GM12875 (cell line): ENCODE data around the gene RNF7.

Experiments used
- H3K4me3 ChIP-seq: one replicate; pipeline ENCODE4 v1.5.1; 2011; ENCODE audit warnings: low read depth, low read length, control low read depth
- TF ChIP-seq, protein P1 (sequence below): IDR thresholded peaks from 2 replicates; pipeline ENCODE4 v1.5.1; 2011; ENCODE audit warnings: low read depth, mild to moderate bottlenecking, control low read depth, inconsistent platforms, low read length, moderate library complexity, borderline replicate concordance; ENCODE audit not compliant: insufficient read depth

Gene RNF7

DNA sequence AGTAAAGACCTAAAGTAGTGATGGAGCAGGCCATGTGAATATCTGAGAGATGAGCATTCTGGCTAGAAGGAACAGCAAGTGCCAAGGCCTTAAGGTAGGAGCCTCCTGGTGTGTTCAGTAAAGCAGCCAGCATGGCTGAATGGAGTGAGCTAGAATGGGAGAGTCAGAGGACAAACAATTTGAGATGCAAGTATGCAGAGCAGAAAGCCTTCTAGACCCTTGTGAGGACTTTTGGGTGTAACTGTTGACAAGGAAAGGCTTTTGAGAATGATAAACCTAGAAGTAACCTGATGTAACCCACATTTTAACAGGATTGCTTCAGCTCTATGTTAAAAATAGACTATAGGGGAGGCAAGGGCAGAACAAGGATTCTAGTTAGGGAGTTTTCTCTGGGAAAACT lies 14.8 kb upstream of the RNF7 start:
- no peak overlapping the region for H3K4me3 ChIP-seq
- TF ChIP-seq, protein P1, sequence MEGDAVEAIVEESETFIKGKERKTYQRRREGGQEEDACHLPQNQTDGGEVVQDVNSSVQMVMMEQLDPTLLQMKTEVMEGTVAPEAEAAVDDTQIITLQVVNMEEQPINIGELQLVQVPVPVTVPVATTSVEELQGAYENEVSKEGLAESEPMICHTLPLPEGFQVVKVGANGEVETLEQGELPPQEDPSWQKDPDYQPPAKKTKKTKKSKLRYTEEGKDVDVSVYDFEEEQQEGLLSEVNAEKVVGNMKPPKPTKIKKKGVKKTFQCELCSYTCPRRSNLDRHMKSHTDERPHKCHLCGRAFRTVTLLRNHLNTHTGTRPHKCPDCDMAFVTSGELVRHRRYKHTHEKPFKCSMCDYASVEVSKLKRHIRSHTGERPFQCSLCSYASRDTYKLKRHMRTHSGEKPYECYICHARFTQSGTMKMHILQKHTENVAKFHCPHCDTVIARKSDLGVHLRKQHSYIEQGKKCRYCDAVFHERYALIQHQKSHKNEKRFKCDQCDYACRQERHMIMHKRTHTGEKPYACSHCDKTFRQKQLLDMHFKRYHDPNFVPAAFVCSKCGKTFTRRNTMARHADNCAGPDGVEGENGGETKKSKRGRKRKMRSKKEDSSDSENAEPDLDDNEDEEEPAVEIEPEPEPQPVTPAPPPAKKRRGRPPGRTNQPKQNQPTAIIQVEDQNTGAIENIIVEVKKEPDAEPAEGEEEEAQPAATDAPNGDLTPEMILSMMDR, result no peak

DNA sequence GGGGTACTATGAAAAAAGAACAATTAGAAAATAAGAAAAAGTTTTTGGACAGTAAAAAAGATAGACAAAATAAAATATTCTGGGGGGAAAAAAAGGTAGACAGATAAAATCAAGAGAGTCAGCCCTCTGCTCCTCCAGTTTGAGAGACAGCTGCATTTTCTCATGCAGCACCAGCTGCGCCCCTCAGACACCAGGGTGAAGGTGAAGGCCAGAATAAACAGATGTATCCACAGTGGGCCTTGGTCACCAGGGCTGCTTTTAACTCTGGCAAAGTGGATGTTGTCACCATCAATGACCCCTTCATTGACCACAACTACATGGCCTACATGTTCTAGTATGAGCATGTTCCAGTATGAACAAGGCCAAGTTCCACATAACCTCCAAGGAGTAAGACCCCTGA lies 13.9 kb upstream of the RNF7 start:
- TF ChIP-seq, protein P1, result no peak
- H3K4me3 ChIP-seq, result no peak overlapping the region

DNA sequence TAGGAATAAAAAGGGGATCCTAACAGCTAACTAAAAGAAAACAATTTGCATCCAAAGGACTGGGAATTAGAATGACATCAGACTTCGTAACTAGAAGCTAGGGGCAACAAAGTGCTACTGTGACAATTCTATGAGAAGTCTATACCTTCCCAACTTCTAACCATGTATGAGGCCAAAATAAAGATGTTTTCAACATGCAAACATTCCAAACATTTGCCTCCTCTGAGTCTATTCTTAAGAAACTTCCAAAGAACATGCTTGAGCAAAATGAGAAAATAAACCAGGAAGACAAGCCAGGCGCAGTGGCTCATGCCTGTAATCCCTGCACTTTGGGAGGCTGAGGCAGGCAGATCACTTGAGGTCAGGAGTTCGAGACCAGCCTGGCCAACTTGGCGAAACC lies 13.1 kb upstream of the RNF7 start:
- H3K4me3 ChIP-seq, result no peak overlapping the region
- TF ChIP-seq, protein P1, result no peak

DNA sequence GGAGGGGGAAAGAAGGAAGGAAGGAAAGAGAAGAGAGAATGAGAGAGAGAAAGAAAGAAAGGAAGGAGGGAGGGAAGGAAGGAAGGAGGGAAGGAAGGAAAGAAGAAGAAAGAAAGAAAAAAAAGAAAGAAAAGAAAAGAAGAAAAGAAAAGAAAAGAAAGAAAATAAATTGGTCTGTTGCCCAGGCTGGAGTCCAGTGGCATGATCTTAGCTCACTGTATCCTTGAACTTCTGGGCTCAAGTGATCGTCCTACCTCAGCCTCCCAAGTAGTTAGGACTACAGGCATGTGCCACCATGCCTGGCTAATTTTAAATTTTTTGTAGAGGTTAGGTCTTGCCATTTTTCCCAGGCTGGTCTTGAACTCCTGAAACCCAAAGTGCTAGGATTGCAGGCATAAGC lies 11.6 kb upstream of the RNF7 start:
- TF ChIP-seq, protein P1, result no peak
- H3K4me3 ChIP-seq, result no peak overlapping the region

DNA sequence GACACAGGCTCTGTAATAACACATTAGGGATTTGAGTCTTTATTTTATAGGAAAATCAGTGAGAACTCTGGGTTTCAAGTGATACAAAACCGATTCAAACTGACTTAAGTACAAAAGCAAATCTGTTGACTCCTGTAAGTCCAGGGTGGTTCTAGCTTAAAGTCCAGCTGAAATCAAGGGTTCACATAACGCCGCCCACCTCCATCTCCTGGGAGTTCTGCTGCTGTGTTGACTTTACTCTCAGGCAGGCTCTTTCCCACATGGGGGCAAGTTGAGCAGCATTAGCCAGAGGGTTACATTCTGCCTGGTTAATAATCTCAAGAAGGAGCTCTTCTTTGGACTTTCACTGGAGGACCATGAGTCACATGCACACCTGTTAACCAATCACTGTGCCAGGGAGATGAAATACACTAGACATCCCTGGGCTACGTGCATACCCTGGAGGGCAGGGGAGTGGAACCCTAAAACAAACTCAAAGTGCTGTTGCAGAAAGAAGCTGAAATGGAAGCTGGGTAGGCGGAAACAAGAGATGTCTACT lies 9.7 kb upstream of the RNF7 start:
- no peak overlapping the region for H3K4me3 ChIP-seq
- TF ChIP-seq, protein P1, result no peak

DNA sequence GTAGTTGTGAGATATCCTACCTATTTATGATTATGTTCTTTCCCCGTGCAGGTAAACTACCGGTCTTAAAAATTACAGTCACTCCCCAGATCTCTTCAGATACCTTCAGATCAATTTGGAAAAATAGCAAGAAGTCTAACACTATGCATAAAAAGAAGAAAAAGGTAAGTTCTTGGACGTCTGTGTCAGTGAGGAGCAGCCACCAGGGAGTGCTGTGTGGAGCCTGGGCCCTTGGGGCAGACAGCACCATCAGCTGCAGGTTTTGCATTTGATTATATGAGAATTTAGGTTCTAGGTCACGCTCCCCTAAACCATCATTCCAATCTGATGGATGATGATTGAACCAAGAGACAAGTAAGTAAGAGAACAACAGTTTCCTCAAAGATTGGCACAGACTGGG lies 8.9 kb upstream of the RNF7 start:
- TF ChIP-seq, protein P1, result no peak
- no peak overlapping the region for H3K4me3 ChIP-seq

DNA sequence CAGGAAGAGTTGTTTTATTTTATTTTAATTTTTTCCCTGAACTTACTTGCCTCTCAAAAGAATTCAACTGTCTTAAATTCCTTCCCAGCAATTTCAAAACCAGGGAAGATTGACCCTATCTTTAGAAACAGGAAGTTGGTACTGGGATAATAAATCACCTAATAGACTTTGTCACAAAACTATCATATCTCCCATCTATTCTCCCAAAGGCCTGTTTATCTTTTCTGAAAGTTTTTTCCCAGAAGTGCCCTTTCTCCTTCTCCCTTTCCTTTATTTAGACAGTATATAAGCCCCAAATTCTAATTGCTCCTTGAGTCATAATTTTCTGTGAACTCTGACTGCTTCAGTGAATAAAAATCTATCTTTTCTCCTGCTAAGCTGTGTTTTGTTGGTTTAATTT lies 2.9 kb upstream of the RNF7 start:
- TF ChIP-seq, protein P1, result no peak
- no peak overlapping the region for H3K4me3 ChIP-seq
